KOPT-K1 (cell line): ENCODE data around the gene METTL26.

Source experiments
- H3K27ac ChIP-seq: fragments of 200-600 bp; sonication (generic); 2 replicates; pipeline ENCODE4 v1.5.1; 2016; ENCODE audit warnings: antibody characterized with exemption, mild to moderate bottlenecking, low read depth, low read length; ENCODE audit not compliant: poor library complexity, severe bottlenecking
- H3K36me3 ChIP-seq: fragments of 200-600 bp; sonication (generic); 2 replicates; pipeline ENCODE4 v1.5.1; 2017; ENCODE audit warnings: antibody characterized with exemption, mild to moderate bottlenecking, low read length, moderate library complexity; ENCODE audit not compliant: insufficient read depth
- H3K9me3 ChIP-seq: fragments of 200-600 bp; sonication (generic); 2 replicates; pipeline ENCODE4 v1.5.1; 2017; ENCODE audit warnings: antibody characterized with exemption, low read length, mild to moderate bottlenecking; ENCODE audit not compliant: insufficient read depth, poor library complexity, severe bottlenecking

Gene METTL26

DNA sequence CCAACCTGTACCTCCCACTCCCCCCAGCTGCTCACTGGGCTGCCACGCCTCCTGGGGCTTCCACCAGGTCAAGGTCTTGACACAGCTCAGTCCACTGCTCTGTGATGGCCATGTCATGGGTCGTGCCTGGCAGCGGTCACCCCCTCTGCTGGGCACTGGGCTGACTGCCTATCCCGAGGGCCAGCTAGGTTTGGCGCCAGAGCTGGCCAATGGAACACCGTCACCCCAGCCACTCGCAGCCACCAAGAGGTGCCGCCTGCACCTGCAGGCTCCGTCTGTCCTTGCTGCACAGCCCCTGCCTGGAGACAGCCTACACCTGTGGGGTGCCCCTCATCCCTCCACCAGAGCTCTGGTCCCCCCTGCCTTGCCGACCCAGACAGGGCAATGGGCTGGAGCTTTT is 50.8 kb downstream of the METTL26 start:
- Histone ChIP-seq H3K9me3 (no peaks in the 10 kb centered on the region), H3K36me3 (peaks cover 11% of the 10 kb centered on the region; the same call in 1 of the 2 replicates), H3K27ac (no peak overlapping the region)
